ENCODE measurements around the gene UQCC3. TPM values are rescaled to one million over a fixed set of nuclear protein-coding genes. Genes with fewer than 3 reads are reported as not detected.
A peak's percentile ranks its signal among the peaks of the same experiment; 100 is the strongest.

UQCC3 gene
- total and polyA plus RNA-seq, 10 of the 15 experiments (the other 5 are each of a cell fraction or from before 2014, with no cell fraction given) = 1.3 to 20.5 (median 8.2) TPM

DNA sequence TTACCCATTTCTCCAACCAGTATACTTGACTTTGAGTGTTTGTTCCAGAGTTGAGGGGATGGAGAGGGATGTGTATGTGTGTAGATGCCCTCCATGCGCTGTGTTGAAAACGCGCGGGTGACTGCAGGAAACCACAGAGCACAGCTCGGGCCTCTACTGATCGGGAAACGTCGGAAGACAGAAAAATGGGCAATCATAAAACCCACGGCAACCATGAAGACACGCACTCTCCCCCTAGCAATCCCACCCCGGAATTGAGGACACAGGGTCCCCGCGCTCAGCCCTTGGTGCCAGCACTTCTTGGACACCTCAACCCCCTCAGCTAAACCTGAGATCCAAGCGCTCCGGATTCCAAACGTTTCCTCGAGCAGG, 251 bp upstream of the UQCC3 start:
- Histone ChIP-seq H3K4me3 (peak overlapping the region; percentile 88), H3K4me2 (ENCODE audit: control insufficient read depth, insufficient read depth) (peak overlapping the region; percentile 64), H3K9ac (ENCODE audit: control insufficient read depth, insufficient read depth, low read length) (peak overlapping the region; percentile 87), H3K79me2 (ENCODE audit: control insufficient read depth, insufficient read depth, low read length) (peaks cover 52% of the 10 kb centered on the region), H2AFZ (ENCODE audit: control insufficient read depth, low read depth, low read length) (peak overlapping the region; percentile 75), H4K20me1 (ENCODE audit: control insufficient read depth, insufficient read depth) (no peaks in the 10 kb centered on the region), H3K9me3 (replicated peaks; ENCODE audit: control insufficient read depth, insufficient read depth, low read length) (no peaks in the 10 kb centered on the region), H3K4me1 (ENCODE audit: control insufficient read depth, insufficient read depth, low read length) (peaks cover 21% of the 10 kb centered on the region), H3K27me3 (replicated peaks in 1 of 2; ENCODE audit: control insufficient read depth in 2 of 2, insufficient read depth in 2 of 2, low read length in 1 of 2) (no peaks in the 10 kb centered on the region), H3K36me3 (ENCODE audit: control insufficient read depth in 2 of 2, insufficient read depth in 2 of 2, low read length in 1 of 2) (peaks cover 0 to 9% of the 10 kb centered on the region in 2 experiments; a peak in 1 of 4 replicates), H3K27ac (ENCODE audit: control insufficient read depth, insufficient read depth) (peak overlapping the region; percentile 75)
- FAIRE-seq (no peak), DNase-seq (ENCODE audit: low read depth, low spot score) (no peak), ATAC-seq (peak; percentile 15)
- ChIA-PET CTCF (interaction anchor here (0.8 to 1.5 kb wide), 5 partner anchors 10 to 276 kb away, joined by 3 to 5 read pairs (median 4); partner anchors contain the start of gene TUT1), RAD21 (ENCODE audit: unreplicated experiment) (interaction anchor here (0.8 to 2.7 kb wide), 7 partner anchors 20 to 128 kb away, joined by 3 to 14 read pairs (median 6); partner anchors contain the start of genes HNRNPUL2, MTA2, TTC9C and TUT1), SMC1A (ENCODE audit: uncharacterized antibody, unreplicated experiment) (interaction anchor here (1.0 to 2.2 kb wide), 6 partner anchors 10 to 276 kb away, joined by 3 to 9 read pairs (median 4); partner anchors contain the start of gene TUT1), POLR2A (interaction anchor here (0.8 to 16.2 kb wide), 20 partner anchors 8 to 246 kb away, joined by 3 to 295 read pairs (median 6); partner anchors contain the start of genes B3GAT3, EEF1G, GANAB and HNRNPUL2)
- in situ Hi-C loops (cut with MboI) = no loop called here
- no TSS peak for BruUV-seq (replicated peaks)
- intact Hi-C loops (cut with micrococcal nuclease; ENCODE audit: unreplicated experiment) = loop anchor here (2.0 to 5.0 kb wide), 3 partner anchors 59 to 191 kb away; partner anchors contain the start of genes EML3, ROM1 and TUT1
- under 1% methylated on average over 17 of the region's 17 CpGs for WGBS (ENCODE audit: insufficient coverage, insufficient replicate concordance, low lambda C conversion rate, missing lambda C conversion rate)
- TF ChIP-seq CREM (IDR thresholded peaks at IDR 0.05; ENCODE audit: low read depth) (no peak), CEBPZ (IDR thresholded peaks at IDR 0.05; ENCODE audit: low read depth, low read length) (no peak), SUZ12 (IDR thresholded peaks at IDR 0.05; ENCODE audit: unreplicated experiment) (no peak), SREBF1 (IDR thresholded peaks at IDR 0.05; ENCODE audit: low read length) (no peak), CHD2 (IDR thresholded peaks at IDR 0.05; ENCODE audit: borderline replicate concordance, low read depth, low read length) (no peak), BCL11A (IDR thresholded peaks at IDR 0.05; ENCODE audit: low read depth, low read length) (no peak), ATF2 (IDR thresholded peaks at IDR 0.05; ENCODE audit: low read length) (no peak), POU2F2 (IDR thresholded peaks at IDR 0.05; ENCODE audit: borderline replicate concordance, low read depth, low read length) (no peak), RB1 (IDR thresholded peaks at IDR 0.05; ENCODE audit: borderline replicate concordance) (no peak), RAD21 (IDR thresholded peaks at IDR 0.05; ENCODE audit: insufficient read depth, low read depth, low read length) (no peak), YBX1 (IDR thresholded peaks at IDR 0.05) (no peak), RAD51 (IDR thresholded peaks at IDR 0.05) (no peak), MEF2B (IDR thresholded peaks at IDR 0.05; ENCODE audit: partially characterized antibody, poor library complexity, severe bottlenecking) (no peak)
